Measurements from ENCODE around the gene IL23A. TPM values are rescaled to one million over a fixed set of nuclear protein-coding genes. Genes with fewer than 3 reads are reported as not detected.
A peak's percentile ranks its signal among the peaks of the same experiment; 100 is the strongest.

The IL23A gene
- total and polyA plus RNA-seq, 10 of the 15 experiments (the other 5 are each of a cell fraction or from before 2014, with no cell fraction given), result 3.3 to 11.1 (median 5.2) TPM

GRCh38 chr12:56375598-56376434, 37.1 kb downstream of the IL23A start (continued):
- no peak for TF ChIP-seq TCF12 (IDR thresholded peaks at IDR 0.05; ENCODE audit: low read depth, low read length)
- no peak for TF ChIP-seq ZNF592 (IDR thresholded peaks at IDR 0.05)
- no peak for TF ChIP-seq ZNF274 (IDR thresholded peaks at IDR 0.05; ENCODE audit: insufficient read depth, insufficient read length)
- TF ChIP-seq ZNF384 (IDR thresholded peaks at IDR 0.05; ENCODE audit: borderline replicate concordance, low read depth, low read length), result peak; percentile 94
- TF ChIP-seq SMAD5 (IDR thresholded peaks at IDR 0.05; ENCODE audit: low read depth), result no peak
- no peak for TF ChIP-seq SREBF2 (IDR thresholded peaks at IDR 0.05; ENCODE audit: low read length)
- TF ChIP-seq JUNB (IDR thresholded peaks at IDR 0.05), result no peak
- peak; percentile 17; the same call in 1 of the 2 replicates for TF ChIP-seq RUNX3 (IDR thresholded peaks at IDR 0.05; ENCODE audit: low read length)
- no peak for TF ChIP-seq PAX5 (IDR thresholded peaks at IDR 0.05; ENCODE audit: borderline replicate concordance, low read depth, low read length)
- TF ChIP-seq SP1 (IDR thresholded peaks at IDR 0.05; ENCODE audit: low read depth, low read length), result no peak
- TF ChIP-seq NRF1 (conservative IDR thresholded peaks at IDR 0.05; ENCODE audit: low read depth, low read length), result no peak
- TF ChIP-seq MXI1 (IDR thresholded peaks at IDR 0.05; ENCODE audit: low read depth, low read length), result no peak
- 0 out of 2 replicates have a peak, but pooled peaks have one; percentile 65 for TF ChIP-seq CBX5 (IDR thresholded peaks at IDR 0.05; ENCODE audit: low read depth)
- peak; percentile 20; the same call in 1 of the 2 replicates for TF ChIP-seq TAF1 (IDR thresholded peaks at IDR 0.05; ENCODE audit: borderline replicate concordance, low read depth, low read length)
- TF ChIP-seq MAX (IDR thresholded peaks at IDR 0.05; ENCODE audit: low read depth, low read length), result no peak
- no peak for TF ChIP-seq ATF3 (IDR thresholded peaks at IDR 0.05; ENCODE audit: borderline replicate concordance, extremely low read depth, low read depth, low read length)
- TF ChIP-seq IRF4 (IDR thresholded peaks at IDR 0.05; ENCODE audit: low read depth, low read length), result no peak
- no peak for TF ChIP-seq ELK1 (IDR thresholded peaks at IDR 0.05; ENCODE audit: low read depth, low read length)
- no peak for TF ChIP-seq RFX5 (IDR thresholded peaks at IDR 0.05; ENCODE audit: low read depth, low read length)
- TF ChIP-seq IKZF2 (IDR thresholded peaks at IDR 0.05), result peak; percentile 35 to 61; a peak in 3 of 4 replicates
- TF ChIP-seq ZBTB33 (IDR thresholded peaks at IDR 0.05), result no peak
